ENCODE measurements around the gene RELT.
"Not testable (repeated sequence)": the region's sequence is repeated elsewhere in the genome, so short reads cannot be mapped to it uniquely, and the experiment has no call there.

Gene RELT

GRCh38 chr11:73436859-73437258, 60.7 kb downstream of the RELT start:
- not testable (repeated sequence) for DNase-seq (ENCODE audit: low spot score)

- no peak for DNase-seq (ENCODE audit: low spot score)
These were observed 63.0 kb downstream of the RELT start for GRCh38 chr11:73439002-73439843.

GRCh38 chr11:73445980-73446379, 69.8 kb downstream of the RELT start:
- DNase-seq (ENCODE audit: low spot score): no peak

- DNase-seq (ENCODE audit: low spot score): no peak
These were observed 70.6 kb downstream of the RELT start for GRCh38 chr11:73446766-73447165.

Data from kidney capillary endothelial cell (primary cell).